SK-N-SH (cell line): ENCODE data around the gene FRYL.

Source experiments
- CTCF ChIP-seq: fragments of 200-600 bp; sonication (generic); IDR thresholded peaks from 2 replicates; pipeline ENCODE4 v1.6.1; 2017; ENCODE audit warnings: antibody characterized with exemption, mild to moderate bottlenecking, moderate library complexity
- EP300 ChIP-seq, 2 experiments: IDR thresholded peaks; 2 replicates each; pipeline versions ENCODE4 v1.4.0 to v1.6.1; 2012; ENCODE audit warnings: borderline replicate concordance in 1 of 2, low read depth in 1 of 2, low read length in 1 of 2
- EZH2phosphoT487 ChIP-seq: fragments of 200-600 bp; sonication (generic); IDR thresholded peaks from 2 replicates; pipeline ENCODE4 v1.6.1; 2017; ENCODE audit warnings: low read depth, mixed run types, mild to moderate bottlenecking, antibody characterized with exemption, moderate library complexity, borderline replicate concordance
- FOXJ3 ChIP-seq: sonication (generic); formaldehyde crosslinking; IDR thresholded peaks from 2 replicates; pipeline ENCODE4 v1.5.1; 2020; ENCODE audit warnings: mild to moderate bottlenecking, missing genetic modification reagents
- FOXM1 ChIP-seq: IDR thresholded peaks from 2 replicates; pipeline ENCODE4 v1.4.0; 2012; ENCODE audit warnings: low read depth, mild to moderate bottlenecking
- IRF3 ChIP-seq: fragments of 150-350 bp; IDR thresholded peaks from 2 replicates; pipeline ENCODE4 v1.6.1; 2016; ENCODE audit warnings: mild to moderate bottlenecking, low read depth, low read length
- POLR2AphosphoS5 ChIP-seq: IDR thresholded peaks from 2 replicates; pipeline ENCODE4 v1.6.1; 2012; ENCODE audit warnings: low read depth, low read length
- RFX5 ChIP-seq: IDR thresholded peaks from 2 replicates; pipeline ENCODE4 v1.6.1; 2012; ENCODE audit warnings: mild to moderate bottlenecking, improper control_type of control experiment, low read length
- RXRA ChIP-seq: IDR thresholded peaks from 2 replicates; pipeline ENCODE4 v1.4.0; 2012; ENCODE audit warnings: low read depth, mild to moderate bottlenecking, borderline replicate concordance
- YY1 ChIP-seq: IDR thresholded peaks from 2 replicates; pipeline ENCODE4 v1.4.0; 2012; ENCODE audit warnings: low read depth, mild to moderate bottlenecking

GRCh38 chr4:48629458-48629857, 150.6 kb downstream of the FRYL start:
- TF ChIP-seq EZH2phosphoT487 (no peak), CTCF (no peak), EP300 (IDR thresholded peaks at IDR 0.05; ENCODE audit: borderline replicate concordance in 1 of 2, low read depth in 1 of 2, low read length in 1 of 2) (no peak), IRF3 (no peak), RXRA (no peak), YY1 (no peak), FOXM1 (no peak), POLR2AphosphoS5 (no peak), RFX5 (no peak), FOXJ3 (CRISPR knock-in tag) (no peak)
